Uterus (tissue), 2 donors: Measurements from ENCODE around the gene MALT1.

Source experiments
- CTCF ChIP-seq, 4 experiments: fragments of 200-600 bp in 2 of 4; fragments of 450-650 bp in 2 of 4; sonication (generic) in 2 of 4; IDR thresholded peaks; one replicate each; pipeline ENCODE4 v1.5.1; 2016 to 2019; ENCODE audit warnings: antibody characterized with exemption in 4 of 4, mild to moderate bottlenecking in 2 of 4, moderate library complexity in 1 of 4
- POLR2A ChIP-seq, 2 donors: fragments of 450-650 bp; IDR thresholded peaks; one replicate each; pipeline ENCODE4 v1.6.1; 2016; ENCODE audit warnings: antibody characterized with exemption in 2 of 2, mild to moderate bottlenecking in 1 of 2, moderate library complexity in 1 of 2

GRCh38 chr18:58654896-58655614 lies 16.2 kb upstream of the MALT1 start:
- TF ChIP-seq CTCF (IDR thresholded peaks at IDR 0.05) (no peak), POLR2A (IDR thresholded peaks at IDR 0.05) (no peak)
